NT2/D1 (cell line): ENCODE results near the gene PPP3CA.
"Not testable (repeated sequence)": the region's sequence is repeated elsewhere in the genome, so short reads cannot be mapped to it uniquely, and the experiment has no call there.

ENCODE experiments used
- SUZ12 ChIP-seq: IDR thresholded peaks from 2 replicates; pipeline ENCODE4 v1.6.1; 2011; ENCODE audit not compliant: insufficient read length, insufficient read depth; ENCODE audit errors: extremely low read depth
- YY1 ChIP-seq: IDR thresholded peaks from 2 replicates; pipeline ENCODE4 v1.6.1; 2011; ENCODE audit not compliant: insufficient read length, insufficient read depth

GRCh38 chr4:100991332-100992069, 355.8 kb downstream of the PPP3CA start:
- not testable (repeated sequence) for TF ChIP-seq SUZ12, YY1
